Astrocyte (in vitro differentiated cells and primary cell): ENCODE results near the gene LAMA5.

Experiments used
- EZH2 ChIP-seq: IDR thresholded peaks from 2 replicates; pipeline ENCODE4 v1.6.1; 2012; ENCODE audit warnings: mild to moderate bottlenecking, low read length, inconsistent platforms; ENCODE audit not compliant: insufficient read depth
- TF ChIP-seq, protein P1 (sequence below): IDR thresholded peaks from 2 replicates; pipeline ENCODE4 v1.5.1; 2011; ENCODE audit warnings: low read depth, mild to moderate bottlenecking, inconsistent platforms, low read length, moderate library complexity; ENCODE audit not compliant: insufficient read depth

DNA sequence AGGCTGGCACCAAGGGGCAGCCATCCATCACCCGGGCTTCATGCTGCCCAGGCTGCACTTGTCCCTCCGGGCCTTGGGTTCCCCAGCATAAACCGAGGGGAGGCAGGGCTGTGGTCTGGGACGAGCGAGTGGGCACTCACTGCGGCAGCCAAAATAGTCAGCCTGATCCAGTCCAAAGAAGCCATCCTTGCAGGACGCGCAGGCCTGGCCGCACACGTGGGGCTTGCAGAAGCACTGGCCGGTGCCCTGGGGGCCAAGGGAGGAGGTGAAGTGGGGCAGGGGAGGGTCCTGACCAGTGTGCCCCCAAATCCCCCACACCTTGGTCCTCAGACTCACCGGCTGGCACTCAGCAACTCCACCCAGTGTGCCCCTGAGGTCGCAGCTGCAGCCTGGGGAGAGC lies 32.2 kb downstream of the LAMA5 start:
- TF ChIP-seq, protein P1, sequence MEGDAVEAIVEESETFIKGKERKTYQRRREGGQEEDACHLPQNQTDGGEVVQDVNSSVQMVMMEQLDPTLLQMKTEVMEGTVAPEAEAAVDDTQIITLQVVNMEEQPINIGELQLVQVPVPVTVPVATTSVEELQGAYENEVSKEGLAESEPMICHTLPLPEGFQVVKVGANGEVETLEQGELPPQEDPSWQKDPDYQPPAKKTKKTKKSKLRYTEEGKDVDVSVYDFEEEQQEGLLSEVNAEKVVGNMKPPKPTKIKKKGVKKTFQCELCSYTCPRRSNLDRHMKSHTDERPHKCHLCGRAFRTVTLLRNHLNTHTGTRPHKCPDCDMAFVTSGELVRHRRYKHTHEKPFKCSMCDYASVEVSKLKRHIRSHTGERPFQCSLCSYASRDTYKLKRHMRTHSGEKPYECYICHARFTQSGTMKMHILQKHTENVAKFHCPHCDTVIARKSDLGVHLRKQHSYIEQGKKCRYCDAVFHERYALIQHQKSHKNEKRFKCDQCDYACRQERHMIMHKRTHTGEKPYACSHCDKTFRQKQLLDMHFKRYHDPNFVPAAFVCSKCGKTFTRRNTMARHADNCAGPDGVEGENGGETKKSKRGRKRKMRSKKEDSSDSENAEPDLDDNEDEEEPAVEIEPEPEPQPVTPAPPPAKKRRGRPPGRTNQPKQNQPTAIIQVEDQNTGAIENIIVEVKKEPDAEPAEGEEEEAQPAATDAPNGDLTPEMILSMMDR: no peak
- TF ChIP-seq EZH2: no peak
